Cardiac muscle cell (in vitro differentiated cells and primary cell): ENCODE data around the gene CDT1. TPM values are rescaled to one million over a fixed set of nuclear protein-coding genes. Genes with fewer than 3 reads are reported as not detected.

Source experiments
- DNase-seq, 2 donors: peaks; one replicate each; pipeline versions ENCODE4 v3.0.0 to v3.0.0-alpha.2; 2010 to 2017; ENCODE audit warnings: low read depth in 1 of 2, low spot score in 1 of 2
- H3K27ac ChIP-seq: fragments of 200-600 bp; sonication (generic); 2 replicates; pipeline ENCODE4 v1.5.1; 2016
- H3K27me3 ChIP-seq: fragments of 200-600 bp; sonication (generic); 2 replicates; pipeline ENCODE4 v1.6.0; 2016; ENCODE audit warnings: control low read depth
- H3K36me3 ChIP-seq: fragments of 200-600 bp; sonication (generic); 2 replicates; pipeline ENCODE4 v1.5.1; 2016; ENCODE audit warnings: control low read depth
- H3K4me1 ChIP-seq: fragments of 200-600 bp; sonication (generic); 2 replicates; pipeline ENCODE4 v1.8.1; 2017; ENCODE audit warnings: low read depth, mild to moderate bottlenecking, mixed run types
- H3K4me3 ChIP-seq: fragments of 200-600 bp; sonication (generic); 2 replicates; pipeline ENCODE4 v1.5.1; 2016; ENCODE audit warnings: mild to moderate bottlenecking
- H3K9me3 ChIP-seq: fragments of 200-600 bp; sonication (generic); 2 replicates; pipeline ENCODE4 v1.5.1; 2017; ENCODE audit warnings: low read depth, mild to moderate bottlenecking, control low read depth
- polyA plus RNA-seq: library from polyadenylated mRNA; unstranded; fragments of >200 nt; fragmentation: Nextera tagmentation; extraction: Ambion mirVana; gene quantifications from 2 replicates; pipeline ENCODE4 v1.2.1, GENCODE V29; 2016
- total RNA-seq: library from RNA; depleted of rRNA; stranded (reverse); fragments of >200 nt; gene quantifications from 2 replicates; pipeline ENCODE4 v1.2.3, GENCODE V29; 2016
- TF ChIP-seq, protein P1 (sequence below): IDR thresholded peaks from 2 replicates; pipeline ENCODE4 v1.5.1; 2012; ENCODE audit warnings: low read depth, mild to moderate bottlenecking, low read length

CDT1 gene
- total and polyA plus RNA-seq, 2 experiments from 2014 or later, result 17.9 to 29.6 TPM

DNA sequence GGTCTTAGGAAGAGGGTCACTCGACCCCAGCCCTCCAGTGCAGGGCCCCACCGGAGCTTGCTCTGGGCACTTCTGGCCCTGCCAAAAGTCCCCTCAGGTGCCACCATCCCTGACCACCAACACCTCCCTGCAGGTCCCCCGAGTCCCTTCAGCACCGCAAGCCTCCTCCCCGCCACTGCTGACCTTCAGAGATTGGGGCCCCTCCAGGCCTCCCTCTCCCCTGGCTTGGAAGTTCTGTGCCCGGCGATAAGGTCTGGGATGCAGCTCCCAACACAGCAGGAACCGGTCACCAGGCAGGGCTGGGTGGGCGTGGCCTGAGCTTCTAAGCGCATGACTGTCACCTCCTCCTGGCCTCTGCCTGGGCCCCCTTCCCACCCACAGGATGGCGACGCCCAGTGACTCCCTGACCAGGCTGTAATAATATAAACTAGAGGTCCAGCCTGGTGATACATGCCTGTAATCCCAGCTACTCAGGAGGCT lies 29.7 kb upstream of the CDT1 start:
- DNase-seq, result peak; percentile 42 to 81
- H3K4me1 ChIP-seq, result peaks cover 55% of the 10 kb centered on the region
- H3K9me3 ChIP-seq, result no peaks in the 10 kb centered on the region
- no peaks in the 10 kb centered on the region for H3K36me3 ChIP-seq
- H3K27ac ChIP-seq, result peak overlapping the region; percentile 97
- TF ChIP-seq, protein P1, sequence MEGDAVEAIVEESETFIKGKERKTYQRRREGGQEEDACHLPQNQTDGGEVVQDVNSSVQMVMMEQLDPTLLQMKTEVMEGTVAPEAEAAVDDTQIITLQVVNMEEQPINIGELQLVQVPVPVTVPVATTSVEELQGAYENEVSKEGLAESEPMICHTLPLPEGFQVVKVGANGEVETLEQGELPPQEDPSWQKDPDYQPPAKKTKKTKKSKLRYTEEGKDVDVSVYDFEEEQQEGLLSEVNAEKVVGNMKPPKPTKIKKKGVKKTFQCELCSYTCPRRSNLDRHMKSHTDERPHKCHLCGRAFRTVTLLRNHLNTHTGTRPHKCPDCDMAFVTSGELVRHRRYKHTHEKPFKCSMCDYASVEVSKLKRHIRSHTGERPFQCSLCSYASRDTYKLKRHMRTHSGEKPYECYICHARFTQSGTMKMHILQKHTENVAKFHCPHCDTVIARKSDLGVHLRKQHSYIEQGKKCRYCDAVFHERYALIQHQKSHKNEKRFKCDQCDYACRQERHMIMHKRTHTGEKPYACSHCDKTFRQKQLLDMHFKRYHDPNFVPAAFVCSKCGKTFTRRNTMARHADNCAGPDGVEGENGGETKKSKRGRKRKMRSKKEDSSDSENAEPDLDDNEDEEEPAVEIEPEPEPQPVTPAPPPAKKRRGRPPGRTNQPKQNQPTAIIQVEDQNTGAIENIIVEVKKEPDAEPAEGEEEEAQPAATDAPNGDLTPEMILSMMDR, result no peak
- no peaks in the 10 kb centered on the region for H3K27me3 ChIP-seq
- no peak overlapping the region for H3K4me3 ChIP-seq

GRCh38 chr16:88774544-88775393 lies 28.8 kb upstream of the CDT1 start:
- H3K4me3 ChIP-seq, result no peak overlapping the region
- no peaks in the 10 kb centered on the region for H3K27me3 ChIP-seq
- H3K4me1 ChIP-seq, result peaks cover 51% of the 10 kb centered on the region
- H3K9me3 ChIP-seq, result no peaks in the 10 kb centered on the region
- H3K27ac ChIP-seq, result peak overlapping the region; percentile 97
- TF ChIP-seq, protein P1, result no peak
- H3K36me3 ChIP-seq, result no peaks in the 10 kb centered on the region
- DNase-seq, result no peak

GRCh38 chr16:88775825-88776224 lies 27.8 kb upstream of the CDT1 start:
- Histone ChIP-seq H3K36me3 (no peaks in the 10 kb centered on the region), H3K27me3 (no peaks in the 10 kb centered on the region), H3K27ac (no peak overlapping the region), H3K4me3 (no peak overlapping the region), H3K9me3 (no peaks in the 10 kb centered on the region), H3K4me1 (peaks cover 50% of the 10 kb centered on the region)
- TF ChIP-seq, protein P1, result no peak
- no peak for DNase-seq

- Histone ChIP-seq H3K4me1 (peaks cover 36% of the 10 kb centered on the region), H3K27me3 (no peaks in the 10 kb centered on the region), H3K36me3 (no peaks in the 10 kb centered on the region), H3K27ac (no peak overlapping the region), H3K9me3 (no peaks in the 10 kb centered on the region), H3K4me3 (no peak overlapping the region)
- TF ChIP-seq, protein P1, result no peak
- no peak for DNase-seq
Observed at GRCh38 chr16:88777471-88778270, 25.9 kb upstream of the CDT1 start.

GRCh38 chr16:88778271-88778525 lies 25.4 kb upstream of the CDT1 start:
- no peak overlapping the region for H3K27ac ChIP-seq
- H3K4me3 ChIP-seq, result no peak overlapping the region
- DNase-seq, result no peak
- no peaks in the 10 kb centered on the region for H3K9me3 ChIP-seq
- TF ChIP-seq, protein P1, result no peak
- no peaks in the 10 kb centered on the region for H3K36me3 ChIP-seq
- H3K4me1 ChIP-seq, result peaks cover 33% of the 10 kb centered on the region
- no peaks in the 10 kb centered on the region for H3K27me3 ChIP-seq
